NCI-H1417 (cell line): ENCODE data around the gene FAAH.
"Not testable (repeated sequence)": the region's sequence is repeated elsewhere in the genome, so short reads cannot be mapped to it uniquely, and the experiment has no call there.

ENCODE experiments used
- DNase-seq, 3 experiments: peaks; one replicate each; lab custom pipeline; 2025; lab: John Stamatoyannopoulos, UW

The FAAH gene

DNA sequence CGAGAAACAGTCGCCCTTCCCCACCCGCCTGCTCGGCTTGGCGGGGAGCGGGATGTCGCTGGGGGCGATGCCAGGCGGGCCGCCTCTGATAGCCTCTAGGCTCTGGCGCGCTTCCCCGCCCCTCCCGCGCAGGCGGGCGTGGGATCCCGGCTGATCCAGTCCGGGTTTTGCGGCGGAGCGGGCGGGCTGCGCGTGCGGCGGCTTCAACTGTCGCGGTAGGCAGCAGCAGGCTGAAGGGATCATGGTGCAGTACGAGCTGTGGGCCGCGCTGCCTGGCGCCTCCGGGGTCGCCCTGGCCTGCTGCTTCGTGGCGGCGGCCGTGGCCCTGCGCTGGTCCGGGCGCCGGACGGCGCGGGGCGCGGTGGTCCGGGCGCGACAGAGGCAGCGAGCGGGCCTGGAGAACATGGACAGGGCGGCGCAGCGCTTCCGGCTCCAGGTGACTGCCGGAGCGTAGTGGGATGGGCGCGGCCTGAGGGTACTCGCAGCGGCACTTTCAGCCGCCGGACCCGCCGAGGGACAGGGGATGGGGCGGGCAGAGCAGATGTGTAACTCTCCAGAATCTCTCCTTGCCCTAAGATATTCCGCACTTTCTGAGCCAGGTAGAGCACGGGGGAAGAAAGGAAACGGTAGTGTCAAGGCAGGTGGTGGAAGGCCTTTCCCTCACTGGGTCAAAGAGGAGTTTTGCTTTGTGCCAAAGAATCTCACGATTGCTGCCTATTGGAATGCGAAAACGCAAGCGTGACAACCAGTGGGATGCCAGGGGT, at the start of gene FAAH:
Gene FAAH, plus strand, starts transcription at position 210 of the 764 bp plus-strand sequence. Its CDS starts 32 bp downstream, at position 242.
- peak; percentile 68 to 77 (median 73) for DNase-seq

DNA sequence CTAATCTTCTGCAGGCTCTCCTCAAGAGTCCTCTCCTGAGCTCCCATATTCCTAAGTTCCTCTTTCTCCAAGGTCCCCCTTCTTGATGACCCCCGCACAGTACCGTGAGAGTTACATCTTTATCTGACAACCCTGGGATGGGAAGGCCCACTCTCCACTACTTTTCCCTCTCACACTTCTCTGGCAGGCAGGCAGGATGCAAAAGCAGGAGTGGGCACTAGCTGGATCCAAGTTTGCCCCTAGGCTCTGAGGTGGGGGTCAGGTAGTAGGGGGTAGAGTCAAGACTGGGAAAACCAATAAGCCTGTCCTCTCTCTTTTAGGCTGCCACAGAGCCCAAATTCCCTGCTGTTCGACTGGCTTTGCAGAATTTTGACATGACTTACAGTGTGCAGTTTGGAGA, 49.6 kb upstream of the FAAH start:
- DNase-seq, result no peak

DNA sequence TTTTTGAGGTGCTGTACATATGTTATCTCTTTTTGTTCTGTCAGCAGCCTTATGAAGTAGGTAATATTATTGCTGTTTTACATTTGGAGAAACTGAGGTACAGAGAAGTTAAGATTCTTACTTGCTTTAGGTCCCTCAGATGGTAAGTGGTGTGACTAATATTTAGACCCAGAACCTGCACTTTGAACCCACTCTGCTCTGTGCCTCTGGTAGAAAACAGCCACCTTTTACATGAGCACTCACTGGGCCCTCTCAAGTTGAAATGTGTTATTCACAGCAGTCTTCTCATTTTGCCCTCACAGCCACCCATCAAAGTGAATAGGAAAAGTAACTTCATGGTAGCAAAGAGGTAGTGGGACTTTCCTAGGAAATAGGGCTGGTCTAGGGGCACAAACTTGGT, 48.8 kb upstream of the FAAH start:
- DNase-seq, result no peak

DNA sequence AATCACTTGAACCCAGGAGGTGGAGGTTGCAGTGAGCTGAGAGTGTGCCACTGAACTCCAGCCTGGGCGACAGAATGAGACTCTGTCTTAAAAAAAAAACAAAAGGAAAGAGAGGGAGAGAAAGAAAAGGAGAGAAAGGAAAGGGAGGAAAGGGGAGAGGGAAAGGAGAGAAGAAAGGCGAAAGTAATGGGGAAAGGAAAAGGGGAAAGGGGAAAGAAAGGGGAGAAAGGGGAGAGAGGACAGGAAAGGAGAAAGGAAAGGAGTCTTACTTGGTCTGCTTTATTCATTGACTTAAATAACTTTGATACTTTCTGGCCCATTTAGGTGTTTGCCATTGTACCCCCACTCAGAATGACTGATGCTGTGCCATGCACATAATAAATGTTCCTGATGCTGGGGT, 41.8 kb upstream of the FAAH start:
- DNase-seq, result no peak

DNA sequence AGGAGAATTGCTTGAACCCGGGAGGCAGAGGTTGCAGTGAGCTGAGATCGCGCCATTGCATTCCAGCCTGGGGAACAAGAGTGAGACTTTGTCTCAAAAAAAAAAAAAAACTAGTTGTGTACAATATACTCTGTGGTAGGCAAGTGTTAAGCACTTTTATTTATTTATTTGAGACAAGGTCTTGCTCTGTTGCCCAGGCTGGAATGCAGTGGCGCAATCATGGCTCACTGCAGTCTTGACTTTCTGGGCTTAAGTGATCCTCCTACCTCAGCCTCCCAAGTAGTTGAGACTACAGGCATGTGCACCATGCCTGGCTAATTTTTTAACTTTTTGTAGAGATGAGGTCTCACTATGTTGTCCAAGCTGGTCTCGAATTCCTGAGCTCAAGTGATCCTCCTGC, 38.2 kb upstream of the FAAH start:
- not testable (repeated sequence) for DNase-seq

DNA sequence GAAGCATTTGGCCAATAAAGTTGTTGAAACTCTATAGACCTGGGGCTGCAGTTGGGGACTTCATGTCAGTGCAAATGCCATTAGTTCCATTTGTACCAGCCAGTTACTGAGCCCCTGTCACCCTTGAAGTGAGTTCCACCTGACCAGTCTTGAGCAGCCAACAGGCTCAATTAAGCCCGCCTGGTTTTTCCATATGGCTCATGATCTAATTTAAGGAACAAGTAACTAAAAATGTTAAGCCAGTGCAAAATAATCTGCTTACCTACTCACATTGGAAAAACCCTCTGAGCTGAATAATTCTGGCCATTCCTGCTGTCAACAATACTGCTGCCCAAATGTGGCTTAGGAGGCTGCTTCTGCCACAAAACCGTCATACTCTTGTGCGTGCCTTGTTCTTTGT, 32.0 kb upstream of the FAAH start:
- no peak for DNase-seq

DNA sequence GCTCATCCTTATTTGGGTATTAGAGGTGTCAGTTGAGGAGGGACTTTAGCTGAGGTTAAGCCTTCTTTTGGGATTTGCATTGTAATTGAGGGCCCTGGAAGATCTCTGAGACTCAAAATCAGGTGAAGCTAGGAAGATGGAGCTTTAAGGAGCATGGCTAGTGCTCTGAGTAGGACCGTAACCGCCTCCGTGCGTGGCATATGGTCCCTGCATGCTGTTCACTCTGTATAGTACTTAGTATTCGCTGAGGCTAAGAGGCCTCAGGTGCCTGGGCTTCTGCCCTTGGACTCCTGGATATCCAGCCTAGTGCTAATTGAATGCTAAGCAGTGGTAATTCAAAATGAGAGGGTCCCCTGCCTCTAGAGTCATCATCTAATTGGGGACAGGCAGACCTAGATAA, 31.0 kb upstream of the FAAH start:
- no peak for DNase-seq

DNA sequence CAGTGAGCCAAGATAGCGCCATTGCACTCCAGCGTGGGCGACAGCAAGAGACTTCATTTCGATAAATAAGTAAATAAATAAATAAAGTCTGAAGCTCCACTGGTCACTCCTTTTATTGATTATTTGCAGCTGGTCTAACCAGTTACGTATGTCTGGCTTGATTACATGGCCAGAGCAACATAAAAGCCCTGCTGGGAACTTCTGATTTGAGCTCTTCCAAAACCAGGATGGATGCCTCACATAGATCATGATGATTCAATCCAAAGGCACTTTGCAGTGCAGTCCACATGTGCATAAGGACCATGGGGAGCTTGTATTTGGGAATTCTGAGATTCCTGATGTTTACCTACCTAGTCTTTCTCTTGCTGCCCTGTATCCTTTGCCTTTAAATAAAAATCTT, 29.5 kb upstream of the FAAH start:
- DNase-seq, result no peak

DNA sequence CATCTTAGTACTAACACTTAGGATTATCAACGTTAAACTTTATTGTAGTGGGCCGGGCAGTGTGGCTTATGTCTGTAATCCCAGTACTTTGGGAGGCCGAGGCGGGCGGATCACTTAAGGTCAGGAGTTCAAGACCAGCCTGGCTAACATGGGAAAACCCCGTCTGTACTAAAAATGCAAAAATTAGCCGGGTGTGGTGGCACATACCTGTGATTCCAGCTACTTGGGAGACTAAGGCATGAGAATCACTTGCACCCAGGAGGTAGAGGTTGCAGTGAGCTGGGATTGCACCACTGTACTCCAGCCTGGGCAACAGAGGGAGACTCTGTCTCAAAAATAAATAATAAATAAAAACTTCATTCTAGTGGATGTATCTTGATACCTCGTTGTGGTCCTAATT, 28.3 kb upstream of the FAAH start:
- DNase-seq, result not testable (repeated sequence)

DNA sequence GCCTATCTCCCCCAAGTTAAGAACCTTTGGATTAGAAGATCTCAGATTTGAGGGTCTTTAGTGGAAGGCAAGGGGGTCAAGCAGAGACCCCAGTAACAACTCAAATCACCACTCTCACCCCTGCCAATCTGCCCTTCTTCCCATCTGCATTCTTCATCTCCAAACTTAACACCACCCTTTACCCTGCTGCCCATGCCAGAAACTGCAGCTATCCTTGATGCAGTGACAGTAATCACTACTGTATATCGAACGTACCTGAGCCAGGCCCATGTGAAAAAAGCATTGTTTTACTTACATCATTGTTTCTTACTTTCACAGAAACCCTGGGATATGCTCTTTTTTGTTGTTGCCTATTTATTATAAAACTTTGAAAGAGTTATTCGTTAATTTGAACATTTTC, 27.0 kb upstream of the FAAH start:
- DNase-seq, result no peak

DNA sequence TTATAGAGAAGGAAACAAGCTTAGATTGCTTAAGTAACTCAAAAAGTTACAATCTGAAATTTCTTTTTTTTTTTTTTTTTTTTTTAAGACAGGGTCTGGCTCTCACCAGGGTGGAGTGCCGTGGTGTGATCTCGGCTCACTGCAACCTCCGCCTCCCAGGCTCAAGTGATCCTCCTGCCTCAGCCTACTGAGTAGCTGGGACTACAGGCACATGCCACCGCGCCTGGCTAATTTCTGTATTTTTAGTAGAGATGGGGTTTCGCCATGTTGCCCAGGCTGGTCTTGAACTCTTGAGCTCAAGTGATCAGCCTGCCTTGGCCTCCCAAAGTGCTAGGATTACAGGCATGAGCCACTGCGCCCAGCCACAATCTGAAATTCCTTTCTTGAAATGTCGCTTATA, 26.4 kb upstream of the FAAH start:
- DNase-seq, result not testable (repeated sequence)

DNA sequence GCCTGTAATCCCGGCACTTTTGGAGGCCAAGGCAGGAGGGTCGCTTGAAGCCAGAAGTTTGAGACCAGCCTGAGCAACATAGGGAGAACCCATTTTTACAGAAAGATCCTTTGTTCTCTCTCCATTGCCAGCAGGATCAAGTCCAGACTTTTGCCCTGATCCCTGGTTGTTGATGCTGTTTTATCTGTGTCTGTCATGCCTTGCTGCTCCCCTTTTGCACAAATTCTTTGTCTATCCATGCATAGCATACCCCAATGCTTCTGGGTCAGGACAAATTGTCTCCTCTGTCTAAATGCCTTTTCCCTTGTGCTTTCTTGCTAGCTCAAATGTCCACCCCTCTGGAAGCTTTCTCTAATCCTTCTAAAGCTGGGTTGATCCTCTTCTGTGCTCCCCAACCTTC, 25.3 kb upstream of the FAAH start:
- DNase-seq, result no peak

DNA sequence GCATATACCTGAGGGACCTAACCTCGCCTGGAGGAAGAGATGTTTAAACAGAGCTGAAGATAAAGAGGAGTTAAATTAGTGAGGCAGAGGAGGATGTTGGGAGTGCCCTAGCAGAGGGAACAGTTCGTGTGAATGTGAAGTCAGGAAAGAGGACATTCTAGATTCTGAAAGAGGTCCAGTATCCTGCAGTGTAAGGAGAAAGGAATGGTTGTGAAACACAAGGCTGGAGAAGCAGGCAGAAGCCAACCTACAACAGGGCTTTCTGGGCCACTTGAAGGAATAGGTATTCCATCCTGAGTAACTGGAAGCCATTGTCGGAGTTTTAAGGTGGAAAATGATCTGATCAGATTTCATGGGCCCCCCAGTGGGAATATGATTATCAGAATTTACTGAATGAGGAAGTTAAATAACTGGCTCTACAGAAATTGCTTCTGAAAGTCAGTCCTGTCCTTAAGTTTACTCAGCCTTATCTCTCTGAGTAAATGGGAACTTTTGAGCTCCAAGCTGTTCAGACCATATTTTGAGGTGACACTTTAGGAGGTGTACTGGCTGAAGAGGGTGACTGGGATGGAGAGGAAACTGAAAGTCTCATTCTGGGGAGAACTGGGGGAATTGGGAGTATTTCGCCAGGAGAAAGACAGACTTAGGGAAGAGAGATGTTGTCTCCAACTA, 24.4 kb upstream of the FAAH start:
- DNase-seq, result no peak

DNA sequence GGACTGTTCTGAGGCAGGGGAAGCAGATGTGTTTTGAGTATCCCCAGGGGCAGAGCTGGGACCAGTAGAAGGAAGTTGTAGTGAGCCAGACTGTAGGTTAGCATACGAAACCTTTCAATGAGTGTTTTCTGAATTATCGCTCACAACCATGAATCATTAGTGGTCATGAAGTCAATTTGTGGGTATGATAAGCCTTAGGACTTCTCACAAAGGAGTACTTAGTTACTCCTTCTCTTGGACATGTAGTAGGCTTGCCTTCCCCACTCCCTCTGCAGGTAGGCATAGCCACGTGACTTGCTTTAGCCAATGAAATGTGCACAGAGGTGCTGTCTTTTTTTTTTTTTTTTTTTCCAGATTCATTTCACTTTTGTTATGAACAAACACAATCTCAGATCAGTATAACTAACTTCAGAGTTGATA, 23.9 kb upstream of the FAAH start:
- DNase-seq, result no peak

DNA sequence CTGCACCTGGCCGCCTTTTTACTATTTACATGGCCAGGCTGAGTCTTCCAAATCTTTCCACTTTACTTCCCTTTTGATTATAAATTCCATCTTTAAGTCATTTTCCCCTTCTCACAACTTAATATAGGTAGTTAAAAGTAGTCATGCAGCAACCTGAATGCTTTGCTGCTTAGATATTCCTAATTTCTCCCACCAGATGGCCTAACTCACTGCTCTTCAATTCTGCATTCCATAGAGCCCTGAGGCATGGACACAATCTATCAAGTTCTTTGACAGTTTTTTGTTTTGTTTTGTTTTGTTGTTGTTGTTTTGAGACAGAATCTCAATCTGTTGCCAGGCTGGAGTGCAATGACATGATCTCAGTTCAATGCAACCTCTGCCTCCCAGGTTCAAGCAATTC, 21.7 kb upstream of the FAAH start:
- DNase-seq, result no peak

DNA sequence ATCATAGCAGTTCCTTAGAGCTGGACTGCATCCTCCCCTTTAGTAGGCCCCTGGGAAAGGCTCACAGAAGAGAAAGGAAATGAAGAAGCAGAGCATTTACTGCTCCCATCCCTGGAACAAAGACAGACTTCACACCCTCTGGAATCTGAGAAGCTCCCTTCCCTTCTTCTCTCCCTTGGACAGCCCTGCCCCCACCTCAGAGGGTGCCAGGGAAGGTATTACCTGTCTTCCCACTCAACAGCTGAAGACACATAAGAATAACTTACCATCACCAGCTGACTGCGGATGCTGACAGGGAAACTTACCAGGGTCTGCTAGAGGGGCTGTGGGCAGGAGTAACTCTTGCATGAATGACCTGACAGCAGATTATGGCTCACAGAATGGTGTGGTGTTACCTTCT, 14.1 kb upstream of the FAAH start:
- DNase-seq, result no peak

DNA sequence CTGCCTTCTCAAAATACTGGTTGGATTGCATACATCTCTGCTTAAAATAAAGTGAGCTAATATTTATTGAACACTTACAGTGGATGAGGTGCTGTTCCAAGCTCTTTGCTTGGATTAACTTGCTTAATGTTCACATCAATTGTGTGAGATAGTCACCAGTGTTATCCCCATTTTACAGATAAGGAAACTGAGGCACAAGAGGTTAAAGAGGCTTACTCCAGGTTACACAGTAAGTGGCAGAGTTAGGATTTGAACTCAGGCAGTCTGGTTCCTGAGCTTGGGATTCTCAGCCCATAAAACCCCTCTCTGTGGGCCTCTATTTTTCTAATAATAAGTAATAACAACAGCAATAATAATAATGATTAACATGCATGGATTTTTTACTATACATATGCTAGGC, 13.6 kb upstream of the FAAH start:
- DNase-seq, result no peak

DNA sequence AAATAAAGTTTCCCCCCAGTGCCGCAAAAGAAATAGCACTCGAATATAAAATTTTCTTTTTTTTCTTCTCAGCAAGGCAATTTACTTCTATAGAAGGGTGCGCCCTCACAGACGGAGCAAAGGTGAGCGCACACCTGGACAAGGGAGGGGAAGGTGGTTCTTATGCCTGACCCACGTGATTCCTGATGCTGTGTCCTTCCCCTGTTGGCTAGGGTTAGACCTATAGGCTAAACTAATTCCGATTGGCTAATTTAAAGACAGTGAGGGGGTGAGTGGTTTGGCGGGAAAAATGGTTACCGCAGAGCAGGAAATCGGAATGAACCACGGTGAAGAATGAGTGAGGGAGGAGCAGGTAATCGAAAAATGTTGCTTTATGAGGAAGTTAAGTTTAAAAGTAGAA, 607 bp upstream of the FAAH start:
- DNase-seq, result no peak

DNA sequence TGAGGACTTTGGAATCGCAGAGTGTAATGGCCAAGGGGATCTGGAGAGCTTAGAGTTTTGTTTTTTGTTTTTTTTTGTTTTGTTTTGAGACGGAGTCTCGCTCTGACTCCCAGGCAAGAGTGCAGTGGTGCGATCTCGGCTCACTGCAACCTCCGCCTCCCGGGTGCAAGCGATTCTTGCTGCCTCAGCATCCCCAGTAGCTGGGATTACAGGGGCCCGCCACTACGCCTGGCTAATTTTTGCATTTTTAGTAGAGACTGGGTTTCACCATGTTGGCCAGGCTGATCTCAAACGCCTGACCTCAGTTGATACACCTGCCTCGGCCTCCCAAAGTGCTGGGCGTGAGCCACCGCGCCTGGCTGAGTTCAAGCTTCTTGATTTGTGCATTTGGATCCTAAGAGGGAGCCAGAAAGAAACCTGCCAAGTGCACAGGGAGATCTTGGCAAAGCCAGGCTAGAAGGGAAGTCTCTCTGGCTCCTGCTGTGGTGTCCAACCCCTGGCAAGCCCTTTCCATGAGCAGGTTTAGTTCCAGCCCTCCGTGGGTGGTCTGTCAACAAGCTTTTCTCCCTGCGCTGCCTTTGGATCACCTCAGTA, 852 bp downstream of the FAAH start:
- peak in 1 of 3 experiments; percentile 22 for DNase-seq

DNA sequence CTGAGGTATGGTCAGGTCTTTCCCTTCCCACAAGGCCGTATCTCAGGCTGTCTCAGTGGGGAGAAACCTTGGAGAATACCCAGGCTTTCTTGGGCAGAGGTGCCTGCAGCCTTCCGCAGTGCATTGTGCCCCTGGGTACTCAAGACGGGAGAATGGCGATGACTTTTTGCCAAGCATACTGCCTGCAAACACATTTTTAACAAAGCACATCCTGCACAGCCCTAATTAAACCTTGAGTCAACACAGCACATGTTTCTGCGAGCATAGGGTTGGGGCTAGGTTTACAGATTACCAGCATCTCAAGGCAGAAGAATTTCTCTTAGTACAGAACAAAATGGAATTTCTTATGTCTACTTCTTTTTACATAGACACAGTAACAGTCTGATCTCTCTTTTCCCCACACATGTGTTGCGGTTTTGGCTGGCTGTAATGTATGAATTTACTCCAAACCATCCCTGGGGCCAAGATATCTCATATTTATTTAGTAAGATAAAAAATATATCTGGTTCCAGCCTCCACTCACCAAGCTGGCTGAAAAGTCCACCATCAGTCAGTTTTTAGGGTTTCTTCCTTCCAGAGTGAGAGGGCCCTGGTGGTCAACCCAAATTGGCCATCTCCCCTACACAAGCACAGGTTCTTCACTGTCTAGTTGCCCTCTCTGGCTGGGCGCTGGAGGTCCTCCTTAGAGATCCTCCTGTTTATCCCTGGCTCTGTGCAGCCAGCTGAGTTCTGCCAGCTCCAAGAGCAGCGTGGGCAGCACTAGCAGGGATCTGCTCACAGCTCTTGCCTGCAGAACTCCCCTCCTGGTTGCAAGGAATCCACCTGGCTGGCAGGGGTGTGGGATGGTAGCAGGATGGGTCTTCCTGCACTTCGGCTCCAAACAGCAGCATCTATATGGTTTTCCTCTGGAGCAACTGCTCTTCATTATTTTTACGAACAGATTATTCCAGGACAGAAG, 2.6 kb downstream of the FAAH start:
- peak in 2 of 3 experiments; percentile 39 to 69 for DNase-seq

DNA sequence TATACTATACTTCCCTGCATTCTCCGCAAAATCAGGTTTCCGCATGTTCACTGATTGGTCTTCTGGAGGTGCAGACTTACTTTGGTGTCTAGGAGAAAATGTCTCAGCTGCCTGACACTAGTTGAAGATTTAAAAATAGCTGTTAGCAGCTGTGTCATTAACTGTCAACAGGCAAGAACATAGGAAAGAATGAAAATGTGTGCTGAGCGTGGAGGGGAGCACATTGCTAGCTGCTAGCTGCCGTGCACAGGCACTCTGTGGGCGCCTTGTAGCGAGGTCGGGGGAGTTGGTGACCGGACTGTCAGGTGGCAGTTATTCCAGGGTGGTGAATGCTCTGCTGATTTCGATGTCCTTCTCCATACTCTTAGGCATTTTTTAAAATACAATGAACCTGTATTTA, 5.2 kb downstream of the FAAH start:
- peak in 2 of 3 experiments; percentile 27 to 36 for DNase-seq

DNA sequence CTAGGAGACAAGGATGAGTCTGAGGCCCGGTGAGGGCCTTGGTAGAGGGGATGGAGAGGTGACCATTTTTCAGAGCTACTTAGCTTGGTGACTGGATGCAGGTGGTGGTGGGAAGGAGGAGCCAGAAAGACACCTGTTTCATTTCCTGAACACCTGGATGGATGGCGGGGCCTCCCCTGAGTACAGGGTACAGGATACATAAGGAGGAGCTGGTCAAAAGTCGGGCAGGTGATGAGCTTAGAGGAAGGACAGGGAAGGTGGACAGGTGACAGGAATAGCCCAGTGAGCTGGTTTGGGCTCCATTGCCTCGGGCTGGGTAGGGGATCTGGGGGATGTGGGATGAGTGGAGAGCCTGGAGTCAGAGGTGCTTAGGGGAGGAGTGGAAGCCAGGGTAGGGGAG, 6.3 kb downstream of the FAAH start:
- peak in 2 of 3 experiments; percentile 36 to 68 for DNase-seq
